PFSK-1 (cell line): Measurements from ENCODE around the gene SPTBN1.

ENCODE experiments used
- FOXP2 ChIP-seq: optimal IDR thresholded peaks from 2 replicates; pipeline ENCODE3; 2011; ENCODE audit warnings: borderline replicate concordance, control low read depth, inconsistent platforms; ENCODE audit not compliant: insufficient read depth; ENCODE audit errors: extremely low read length, extremely low read depth
- POLR2AphosphoS5 ChIP-seq: IDR thresholded peaks from 2 replicates; pipeline ENCODE4 v1.6.1; 2012; ENCODE audit warnings: low read depth, mild to moderate bottlenecking, control low read depth, low read length, moderate library complexity

GRCh38 chr2:54468673-54469072, 12.5 kb downstream of the SPTBN1 start:
- TF ChIP-seq POLR2AphosphoS5, result no peak
- TF ChIP-seq FOXP2, result no peak
